GM12878 (cell line): ENCODE data around the gene ITM2C. TPM values are rescaled to one million over a fixed set of nuclear protein-coding genes. Genes with fewer than 3 reads are reported as not detected.

Source experiments
- ATAC-seq: fragments of 200-7000 bp; cut with Tn5 transposase; 3 replicates; pipeline ENCODE4 v1.9.1; 2020; ENCODE audit warnings: mild to moderate bottlenecking, moderate library complexity
- BruUV-seq: library from RNA; stranded (reverse); fragments of 400-500 nt; replicated peaks from 2 replicates; lab custom pipeline; 2021; lab: Mats Ljungman, UMichigan
- CTCF ChIA-PET: fragments of 300-600 bp; sonication (Branson Sonifier 250); formaldehyde crosslinking; extraction: SDS; loops from one replicate; lab custom pipeline; 2021; ENCODE audit warnings: inconsistent platforms; lab: Yijun Ruan, JAX
- POLR2A ChIA-PET: fragments of 350-600 bp; formaldehyde crosslinking; extraction: SDS; loops from one replicate; lab custom pipeline; 2021; ENCODE audit warnings: inconsistent platforms; lab: Charles Lee
- RAD21 ChIA-PET: fragments of 300-600 bp; sonication (Branson Sonifier 250); formaldehyde crosslinking; loops from one replicate; lab custom pipeline; 2023; ENCODE audit warnings: antibody characterized with exemption; ENCODE audit not compliant: unreplicated experiment; lab: Charles Lee
- SMC1A ChIA-PET: fragments of 300-600 bp; sonication (Branson Sonifier 250); formaldehyde crosslinking; loops from one replicate; lab custom pipeline; 2023; ENCODE audit not compliant: unreplicated experiment, uncharacterized antibody; lab: Charles Lee
- DNase-seq: peaks from one replicate; pipeline ENCODE4 v3.0.0-alpha.2; 2011; ENCODE audit warnings: low read depth, low spot score
- FAIRE-seq: peaks from 3 replicates; lab custom pipeline; 2011; peaks lifted over from hg19 to GRCh38; lab: Jason Lieb, UNC
- H2AFZ ChIP-seq: 2 replicates; pipeline ENCODE4 v1.6.0; 2011; ENCODE audit warnings: low read depth, low read length, control low read depth; ENCODE audit not compliant: control insufficient read depth
- H3K27ac ChIP-seq: 2 replicates; pipeline ENCODE4 v1.5.1; 2011; ENCODE audit warnings: control low read depth; ENCODE audit not compliant: control insufficient read depth, insufficient read depth
- H3K27me3 ChIP-seq, 2 experiments: replicated peaks in 1 of 2; 2 replicates each; pipeline versions ENCODE4 v1.6.0 to v1.6.1; 2011; ENCODE audit warnings: low read length in 1 of 2; ENCODE audit not compliant: control insufficient read depth in 2 of 2, insufficient read depth in 2 of 2
- H3K36me3 ChIP-seq, 2 experiments: 2 replicates each; pipeline ENCODE4 v1.5.1; 2011; ENCODE audit warnings: low read length in 1 of 2; ENCODE audit not compliant: control insufficient read depth in 2 of 2, insufficient read depth in 2 of 2
- H3K4me1 ChIP-seq: 2 replicates; pipeline ENCODE4 v1.6.1; 2011; ENCODE audit warnings: mild to moderate bottlenecking, low read length, moderate library complexity, mixed read lengths; ENCODE audit not compliant: control insufficient read depth, insufficient read depth
- H3K4me2 ChIP-seq: 2 replicates; pipeline ENCODE4 v1.6.0; 2011; ENCODE audit warnings: control low read depth; ENCODE audit not compliant: control insufficient read depth, insufficient read depth
- H3K4me3 ChIP-seq: fragments of 200-600 bp; sonication (generic); 2 replicates; pipeline ENCODE4 v1.5.1; 2016
- H3K79me2 ChIP-seq: 2 replicates; pipeline ENCODE4 v1.6.0; 2011; ENCODE audit warnings: low read length; ENCODE audit not compliant: control insufficient read depth, insufficient read depth
- H3K9ac ChIP-seq: 2 replicates; pipeline ENCODE4 v1.8.0; 2011; ENCODE audit warnings: low read length, control low read depth, mixed read lengths; ENCODE audit not compliant: control insufficient read depth, insufficient read depth
- H3K9me3 ChIP-seq: replicated peaks from 3 replicates; pipeline ENCODE4 v1.5.1; 2011; ENCODE audit warnings: mild to moderate bottlenecking, low read length; ENCODE audit not compliant: control insufficient read depth, insufficient read depth
- H4K20me1 ChIP-seq: 2 replicates; pipeline ENCODE4 v1.6.0; 2011; ENCODE audit not compliant: control insufficient read depth, insufficient read depth
- ASH2L ChIP-seq: fragments of 300-600, 200-600 bp; sonication (generic); IDR thresholded peaks from 2 replicates; pipeline ENCODE4 v1.6.1; 2017; ENCODE audit warnings: low read depth, mild to moderate bottlenecking, borderline replicate concordance
- CREM ChIP-seq: IDR thresholded peaks from 2 replicates; pipeline ENCODE4 v1.6.1; 2014; ENCODE audit warnings: antibody characterized with exemption, low read depth
- CUX1 ChIP-seq: IDR thresholded peaks from 2 replicates; pipeline ENCODE4 v1.6.1; 2012; ENCODE audit warnings: improper control_type of control experiment, low read depth, low read length; ENCODE audit not compliant: insufficient replicate concordance
- ELK1 ChIP-seq: IDR thresholded peaks from 2 replicates; pipeline ENCODE4 v1.6.1; 2012; ENCODE audit warnings: low read depth, low read length, improper control_type of control experiment
- NFYB ChIP-seq: IDR thresholded peaks from 2 replicates; pipeline ENCODE4 v1.6.1; 2011; ENCODE audit warnings: low read depth, mild to moderate bottlenecking, low read length, improper control_type of control experiment, moderate library complexity; ENCODE audit not compliant: insufficient read depth
- RCOR1 ChIP-seq: conservative IDR thresholded peaks from 2 replicates; pipeline ENCODE4 v1.6.1; 2012; ENCODE audit warnings: low read depth, low read length, improper control_type of control experiment
- ZNF592 ChIP-seq: fragments of 450-650 bp; IDR thresholded peaks from 2 replicates; pipeline ENCODE4 v1.6.1; 2017; ENCODE audit warnings: mild to moderate bottlenecking, moderate library complexity
- WGBS: methylation state at CpG from one replicate; pipeline ENCODE4 v1.1.6; 2016; ENCODE audit warnings: low lambda C conversion rate; ENCODE audit not compliant: insufficient replicate concordance, insufficient coverage; ENCODE audit errors: missing lambda C conversion rate; 5-methylcytosine and 5-hydroxymethylcytosine counted together
- in situ Hi-C: fragments of 300-500 bp; cut with MboI; formaldehyde crosslinking; loops from 9 replicates; pipeline ENCODE4 v1.14.3; 2018; ENCODE audit warnings: mixed read lengths
- intact Hi-C: fragments of 100-400 bp; cut with micrococcal nuclease; formaldehyde crosslinking; loops from one replicate; pipeline ENCODE4 v1.14.2; 2022; ENCODE audit not compliant: unreplicated experiment
- polyA plus RNA-seq, 11 experiments: library from polyadenylated mRNA; depleted of rRNA in 4 of 11; unstranded in 6 of 11; stranded (reverse) in 5 of 11; fragments of >200 nt; fragmentation: Nextera tagmentation in 4 of 11; fragmentation: Illumina TruSeq in 1 of 11; extraction: Ambion mirVana in 4 of 11; extraction: Trizol in 1 of 11; gene quantifications; 1 replicate in 1 of 11; 2 replicates in 10 of 11; pipeline versions ENCODE4 v1.2.1 to v1.2.3, GENCODE V29; 2011 to 2016; ENCODE audit warnings: inconsistent platforms in 2 of 11, missing spikeins in 2 of 11, low read depth in 1 of 11
- total RNA-seq, 4 experiments: library from RNA; depleted of rRNA in 3 of 4; stranded (reverse); fragments of >200 nt in 3 of 4; fragmentation: Illumina TruSeq in 1 of 4; extraction: Trizol in 1 of 4; gene quantifications; 2 replicates each; pipeline versions ENCODE4 v1.2.1 to v1.2.3, GENCODE V29; 2013 to 2021

ITM2C gene
- total and polyA plus RNA-seq, 10 of the 15 experiments (the other 5 are each of a cell fraction or from before 2014, with no cell fraction given) = 5.4 to 195 (median 149) TPM

DNA sequence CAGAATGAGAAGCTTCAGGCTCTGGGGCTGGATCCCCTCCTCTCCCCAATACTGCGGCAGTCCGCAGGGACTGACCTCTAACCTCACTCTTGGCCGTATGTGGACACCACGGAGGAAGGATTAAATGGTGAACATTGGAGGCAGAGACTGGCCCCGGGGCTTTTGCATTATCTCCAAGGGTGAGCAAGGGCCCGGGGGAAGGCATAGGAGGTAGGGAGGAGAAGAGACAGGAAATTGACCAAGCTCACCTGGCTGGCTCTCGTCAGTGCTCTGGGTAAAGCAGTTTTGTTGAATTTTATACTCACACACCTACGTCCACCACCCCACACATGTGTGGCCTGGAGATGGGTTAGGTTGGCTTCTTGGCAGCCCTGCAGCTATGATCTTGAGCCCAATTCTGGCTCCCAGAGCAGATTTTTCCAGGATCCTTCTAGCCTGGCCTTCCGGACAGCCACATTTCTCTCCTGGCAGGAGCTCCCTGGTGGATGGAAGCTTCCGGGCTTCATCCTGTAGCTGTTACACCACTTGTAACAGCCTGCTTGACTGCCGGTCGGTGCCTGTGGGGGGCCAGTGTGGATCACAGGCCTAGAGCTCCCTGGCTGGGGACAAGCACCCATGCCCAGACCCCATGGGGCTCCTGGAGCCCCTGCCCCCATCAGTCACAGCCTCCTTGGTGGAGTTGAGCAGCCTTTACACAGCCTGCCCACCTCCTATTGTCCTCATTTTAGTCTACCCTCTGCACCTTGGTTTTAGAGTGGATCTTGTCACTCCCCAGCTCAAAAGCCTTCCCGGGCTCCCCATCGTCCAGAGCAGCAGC is 7.6 kb downstream of the ITM2C start (continued):
- TF ChIP-seq ELK1 = no peak
- TF ChIP-seq, all 136 proteins: peak for 0

- Histone ChIP-seq H3K27me3 (no peaks in the 10 kb centered on the region), H3K9me3 (no peaks in the 10 kb centered on the region), H3K4me1 (peaks cover 68% of the 10 kb centered on the region), H3K4me2 (peak overlapping the region; percentile 96), H2AFZ (no peak overlapping the region), H3K79me2 (peaks cover 3% of the 10 kb centered on the region; the same call in 1 of the 2 replicates), H3K9ac (peak overlapping the region; percentile 9; the same call in 1 of the 2 replicates), H3K4me3 (peak overlapping the region; percentile 63), H4K20me1 (no peaks in the 10 kb centered on the region), H3K27ac (peak overlapping the region; percentile 79), H3K36me3 (peaks cover 2 to 3% of the 10 kb centered on the region in 2 experiments; a peak in 3 of 4 replicates)
- in situ Hi-C loops = no loop called here
- peak; percentile 74 for DNase-seq
- ChIA-PET RAD21 (interaction anchor here (0.8 to 2.6 kb wide), 12 partner anchors 9 to 115 kb away, joined by 3 to 9 read pairs (median 4); partner anchors contain the start of gene ITM2C), SMC1A (interaction anchor here (0.6 to 2.2 kb wide), 19 partner anchors 9 to 114 kb away, joined by 3 to 9 read pairs (median 5); partner anchors contain the start of genes GPR55 and ITM2C), CTCF (interaction anchor here (1.0 to 3.1 kb wide), 8 partner anchors 9 to 146 kb away, joined by 3 to 18 read pairs (median 5); partner anchors contain the start of genes GPR55 and ITM2C), POLR2A (interaction anchor here (0.9 to 3.7 kb wide), 7 partner anchors 10 to 102 kb away, joined by 3 to 19 read pairs (median 4); partner anchors contain the start of gene GPR55)
- intact Hi-C loops = no loop called here
- peak; percentile 99 for FAIRE-seq
- BruUV-seq = no TSS peak
- ATAC-seq = peak; percentile 81
- under 1% methylated on average over 21 of the region's 21 CpGs for WGBS
- TF ChIP-seq CREM (no peak), CUX1 (no peak), RCOR1 (no peak), ASH2L (no peak), NFYB (no peak), ZNF592 (no peak)
Measured at GRCh38 chr2:230872968-230873660, 8.4 kb downstream of the ITM2C start.
